Tibial nerve (tissue), 4 donors: ENCODE measurements around the gene SLC29A3.

Source experiments
- EP300 ChIP-seq, 2 donors: sonication (generic); formaldehyde crosslinking; IDR thresholded peaks; one replicate each; pipeline ENCODE4 v1.6.1; 2017; ENCODE audit warnings: antibody characterized with exemption in 2 of 2, mild to moderate bottlenecking in 1 of 2
- TF ChIP-seq, protein P1 (sequence below), 5 experiments: fragments of 200-600 bp in 3 of 5; fragments of 450-650 bp in 2 of 5; sonication (generic) in 3 of 5; IDR thresholded peaks; one replicate each; pipeline ENCODE4 v1.5.1; 2016 to 2019; ENCODE audit warnings: antibody characterized with exemption in 5 of 5, mild to moderate bottlenecking in 3 of 5, moderate library complexity in 2 of 5

DNA sequence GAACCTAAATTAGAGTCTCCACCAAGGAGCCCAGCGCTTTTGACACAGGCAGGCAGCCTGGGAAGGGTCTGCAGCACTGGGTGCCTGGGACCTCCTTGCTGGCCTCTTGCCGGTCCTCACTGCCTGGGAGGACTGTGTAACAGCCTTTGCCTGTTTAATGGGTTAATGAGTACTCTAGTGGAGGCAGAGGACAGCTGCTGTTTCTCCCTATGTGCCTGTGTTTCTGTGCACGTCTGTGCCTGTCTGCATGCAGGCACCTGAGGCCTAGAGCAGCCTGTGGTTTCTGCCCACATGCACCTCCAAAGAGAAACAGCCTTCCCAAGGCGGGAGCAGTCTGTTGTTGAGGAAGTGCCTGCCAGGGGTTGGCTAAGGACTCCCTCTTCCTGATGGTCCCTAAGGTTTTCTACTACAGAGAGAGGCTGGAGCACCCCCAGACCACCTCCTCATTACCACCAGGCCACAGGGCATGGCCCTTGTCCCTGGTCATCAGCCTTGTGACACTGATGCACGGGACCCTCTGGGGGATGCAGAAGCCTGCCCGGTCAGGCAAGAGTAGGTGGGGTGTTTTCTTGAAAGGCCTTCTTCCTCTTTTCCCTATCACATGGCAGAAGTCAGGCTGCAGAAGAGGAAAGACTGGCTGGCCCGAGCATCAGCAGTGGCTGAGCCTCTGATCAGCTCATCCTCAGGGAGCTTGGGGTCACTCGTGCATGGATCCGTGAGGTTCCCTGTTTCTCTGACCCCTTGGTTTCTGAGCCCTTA lies 14.2 kb downstream of the SLC29A3 start:
- TF ChIP-seq, protein P1, sequence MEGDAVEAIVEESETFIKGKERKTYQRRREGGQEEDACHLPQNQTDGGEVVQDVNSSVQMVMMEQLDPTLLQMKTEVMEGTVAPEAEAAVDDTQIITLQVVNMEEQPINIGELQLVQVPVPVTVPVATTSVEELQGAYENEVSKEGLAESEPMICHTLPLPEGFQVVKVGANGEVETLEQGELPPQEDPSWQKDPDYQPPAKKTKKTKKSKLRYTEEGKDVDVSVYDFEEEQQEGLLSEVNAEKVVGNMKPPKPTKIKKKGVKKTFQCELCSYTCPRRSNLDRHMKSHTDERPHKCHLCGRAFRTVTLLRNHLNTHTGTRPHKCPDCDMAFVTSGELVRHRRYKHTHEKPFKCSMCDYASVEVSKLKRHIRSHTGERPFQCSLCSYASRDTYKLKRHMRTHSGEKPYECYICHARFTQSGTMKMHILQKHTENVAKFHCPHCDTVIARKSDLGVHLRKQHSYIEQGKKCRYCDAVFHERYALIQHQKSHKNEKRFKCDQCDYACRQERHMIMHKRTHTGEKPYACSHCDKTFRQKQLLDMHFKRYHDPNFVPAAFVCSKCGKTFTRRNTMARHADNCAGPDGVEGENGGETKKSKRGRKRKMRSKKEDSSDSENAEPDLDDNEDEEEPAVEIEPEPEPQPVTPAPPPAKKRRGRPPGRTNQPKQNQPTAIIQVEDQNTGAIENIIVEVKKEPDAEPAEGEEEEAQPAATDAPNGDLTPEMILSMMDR (IDR thresholded peaks at IDR 0.05): no peak
- no peak for TF ChIP-seq EP300 (IDR thresholded peaks at IDR 0.05)
